GM21526 (cell line): ENCODE results near the gene PRKD2.
A peak's percentile ranks its signal among the peaks of the same experiment; 100 is the strongest.
"Not testable (repeated sequence)": the region's sequence is repeated elsewhere in the genome, so short reads cannot be mapped to it uniquely, and the experiment has no call there.

Experiments
- ATAC-seq: cut with Tn5 transposase; IDR thresholded peaks from one replicate; pipeline ENCODE4 v1.9.1; 2021; ENCODE audit warnings: moderate library complexity; ENCODE audit not compliant: unreplicated experiment, low FRiP score

PRKD2 gene

DNA sequence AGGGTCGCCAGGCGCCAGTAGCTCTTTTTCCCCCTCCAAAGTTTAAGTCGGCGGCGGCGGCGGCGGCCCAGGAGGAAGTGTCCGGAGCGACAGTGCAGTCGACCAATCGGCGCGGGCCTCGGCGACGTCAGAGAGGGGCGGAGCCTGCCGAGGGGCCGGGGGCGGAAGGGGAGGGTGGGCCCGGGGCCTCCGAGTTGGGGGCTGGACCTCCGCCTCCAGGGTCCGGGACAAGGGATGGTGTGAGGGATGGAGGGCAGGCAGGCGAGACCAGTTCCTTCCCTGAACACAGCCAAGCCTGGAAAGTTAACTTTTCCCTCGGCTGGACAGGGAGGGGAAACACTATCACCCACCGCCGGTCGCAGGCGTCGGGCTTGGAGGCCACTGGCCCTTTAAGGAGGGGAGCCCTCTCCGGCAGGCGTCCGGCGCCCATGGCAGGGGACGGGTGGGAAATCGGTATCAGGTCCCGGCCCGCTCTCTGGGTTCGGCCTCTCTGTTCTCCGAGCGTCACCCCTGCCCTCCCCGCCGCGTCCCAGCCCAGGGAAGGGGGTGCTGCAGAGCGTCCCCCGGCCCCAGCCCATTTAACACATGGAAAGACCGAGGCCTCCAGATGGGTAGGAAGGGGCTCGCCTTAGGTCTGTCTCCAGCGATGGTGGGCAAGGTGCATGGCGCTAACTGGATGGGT, at the start of gene PRKD2:
TSS of gene PRKD2 (minus strand) at position 81 of the 682 bp plus-strand sequence. CDS start 744 bp downstream, outside the sequence.
- peak; percentile 39 for ATAC-seq

DNA sequence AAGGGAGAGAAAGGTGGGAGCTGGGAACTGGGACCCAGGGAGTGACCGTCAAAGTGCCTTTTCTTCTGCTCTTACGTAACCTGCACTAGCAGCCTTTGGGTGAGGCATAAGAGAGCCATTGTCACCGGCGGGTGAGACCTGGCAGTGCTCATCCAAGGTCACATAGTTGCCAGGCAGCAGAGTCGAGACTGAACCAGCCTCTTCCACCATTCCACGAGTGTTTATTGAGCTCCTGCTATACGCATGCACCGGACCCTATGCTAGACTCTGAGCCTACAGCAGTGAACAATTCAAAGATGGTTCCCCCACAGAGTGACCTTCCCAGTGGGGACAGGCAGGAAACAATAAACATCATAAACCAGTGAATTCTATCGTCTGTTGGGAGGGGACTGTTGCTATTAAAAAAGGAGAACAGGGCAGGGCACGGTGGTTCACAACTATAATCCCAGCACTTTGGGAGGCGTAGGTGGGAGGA, 47.9 kb upstream of the PRKD2 start:
- ATAC-seq = no peak

DNA sequence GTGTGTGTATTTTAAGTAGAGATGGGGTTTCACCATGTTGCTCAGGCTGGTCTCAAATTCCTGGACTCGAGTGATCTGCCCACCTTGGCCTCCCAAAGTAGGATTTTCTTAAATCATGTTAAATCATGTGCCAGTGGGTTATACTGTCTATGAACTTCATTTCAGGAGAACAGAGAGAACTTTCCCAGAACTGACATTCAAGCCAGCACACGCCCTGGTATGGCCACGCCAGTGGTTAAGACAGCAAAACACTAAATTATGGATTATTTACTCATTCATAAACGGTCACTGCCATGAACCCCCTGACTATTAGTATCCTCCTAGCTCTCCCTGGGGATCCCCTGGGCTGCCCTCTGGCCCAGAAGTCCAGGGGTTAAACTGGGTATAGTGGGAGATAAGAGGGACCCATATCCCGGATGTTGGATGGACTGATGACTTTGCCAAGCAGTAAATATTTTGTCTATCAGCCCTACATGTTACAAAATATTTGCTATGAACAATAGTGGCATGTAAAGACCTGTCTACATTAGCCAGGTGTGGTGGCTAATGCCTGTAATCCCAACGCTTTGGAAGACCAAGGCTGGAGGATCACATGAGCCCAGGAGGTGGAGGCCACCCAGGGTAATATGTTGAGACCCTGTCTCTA, 45.5 kb upstream of the PRKD2 start:
- no peak for ATAC-seq

GRCh38 chr19:46761418-46761831, 44.5 kb upstream of the PRKD2 start:
- ATAC-seq = no peak

- not testable (repeated sequence) for ATAC-seq
These were observed 44.0 kb upstream of the PRKD2 start for GRCh38 chr19:46760897-46761296.

- ATAC-seq = no peak
These were observed 43.4 kb upstream of the PRKD2 start for GRCh38 chr19:46760363-46760762.

DNA sequence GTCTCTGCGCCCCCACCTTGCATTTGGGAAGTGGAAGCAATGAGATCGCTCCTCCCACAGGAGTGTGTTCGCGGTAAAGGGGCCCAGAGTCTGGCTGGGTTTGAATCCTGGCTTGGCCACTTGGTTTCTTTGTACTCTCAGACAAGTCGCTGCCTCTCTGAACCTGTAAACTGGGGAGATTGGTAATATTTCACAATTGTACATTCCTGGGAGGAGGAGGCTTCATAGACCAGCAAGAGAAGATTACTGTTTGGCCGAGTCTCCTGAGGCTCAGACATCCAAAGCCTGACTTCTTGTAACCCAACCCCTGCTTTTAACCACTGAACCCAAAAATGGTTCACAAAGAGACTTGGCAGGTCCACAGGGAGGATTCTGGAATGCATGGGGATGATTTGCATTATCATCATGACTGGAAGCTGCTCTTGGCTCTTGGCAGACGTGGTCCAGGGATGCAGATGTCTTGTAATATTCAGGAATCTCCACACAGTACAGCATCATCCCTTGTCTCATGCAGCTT, 43.0 kb upstream of the PRKD2 start:
- no peak for ATAC-seq

- no peak for ATAC-seq
These were observed 42.3 kb upstream of the PRKD2 start for GRCh38 chr19:46759206-46759605.

DNA sequence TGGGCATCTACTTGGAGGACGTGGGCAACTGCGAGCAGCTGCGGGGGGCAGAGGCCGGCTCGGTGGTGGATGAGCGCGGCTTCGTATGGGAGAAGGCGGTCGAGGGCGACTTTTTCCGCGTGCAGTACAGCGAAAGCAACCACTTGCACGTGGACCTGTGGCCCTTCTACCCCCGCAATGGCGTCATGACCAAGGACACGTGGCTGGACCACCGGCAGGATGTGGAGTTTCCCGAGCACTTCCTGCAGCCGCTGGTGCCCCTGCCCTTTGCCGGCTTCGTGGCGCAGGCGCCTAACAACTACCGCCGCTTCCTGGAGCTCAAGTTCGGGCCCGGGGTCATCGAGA, 39.6 kb upstream of the PRKD2 start:
- ATAC-seq = no peak

- no peak for ATAC-seq
These were observed 39.1 kb upstream of the PRKD2 start for GRCh38 chr19:46755853-46756543.

GRCh38 chr19:46755077-46755852, 38.4 kb upstream of the PRKD2 start:
- ATAC-seq = no peak

DNA sequence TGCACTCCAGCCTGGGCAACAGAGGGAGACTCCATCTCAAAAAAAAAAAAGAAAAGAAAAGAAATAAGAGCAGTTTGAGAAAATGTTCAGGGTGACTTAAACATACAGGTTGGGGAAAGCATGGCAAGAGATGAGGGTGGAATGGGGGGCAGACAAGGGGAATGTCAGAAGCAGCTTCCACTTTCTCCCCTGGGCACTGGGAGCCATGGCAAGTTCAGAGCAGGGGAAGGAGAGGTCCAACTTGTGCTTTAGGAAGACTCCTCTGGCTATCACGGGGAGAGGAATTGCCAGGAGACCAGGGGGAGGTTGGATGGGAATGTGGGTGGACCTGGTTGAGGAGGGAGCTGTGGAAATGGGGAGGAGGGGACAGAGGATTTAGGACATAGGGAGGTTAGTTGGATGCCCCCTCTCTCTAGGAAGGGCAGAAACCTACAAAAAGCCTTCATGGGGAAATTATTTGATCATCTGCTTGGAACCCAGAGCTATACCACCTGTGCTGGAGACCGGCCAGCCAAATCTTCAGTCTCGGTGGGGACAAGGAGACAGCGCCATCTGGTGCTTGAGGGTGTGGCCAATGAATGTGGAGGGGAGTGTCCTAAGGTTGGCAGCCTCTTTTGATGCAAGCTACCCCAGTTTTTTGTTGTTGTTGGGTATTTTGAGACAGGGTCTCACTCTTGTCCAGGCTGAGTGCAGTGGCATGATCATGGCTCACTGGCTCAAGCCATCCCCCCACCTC, 36.7 kb upstream of the PRKD2 start:
- no peak for ATAC-seq

DNA sequence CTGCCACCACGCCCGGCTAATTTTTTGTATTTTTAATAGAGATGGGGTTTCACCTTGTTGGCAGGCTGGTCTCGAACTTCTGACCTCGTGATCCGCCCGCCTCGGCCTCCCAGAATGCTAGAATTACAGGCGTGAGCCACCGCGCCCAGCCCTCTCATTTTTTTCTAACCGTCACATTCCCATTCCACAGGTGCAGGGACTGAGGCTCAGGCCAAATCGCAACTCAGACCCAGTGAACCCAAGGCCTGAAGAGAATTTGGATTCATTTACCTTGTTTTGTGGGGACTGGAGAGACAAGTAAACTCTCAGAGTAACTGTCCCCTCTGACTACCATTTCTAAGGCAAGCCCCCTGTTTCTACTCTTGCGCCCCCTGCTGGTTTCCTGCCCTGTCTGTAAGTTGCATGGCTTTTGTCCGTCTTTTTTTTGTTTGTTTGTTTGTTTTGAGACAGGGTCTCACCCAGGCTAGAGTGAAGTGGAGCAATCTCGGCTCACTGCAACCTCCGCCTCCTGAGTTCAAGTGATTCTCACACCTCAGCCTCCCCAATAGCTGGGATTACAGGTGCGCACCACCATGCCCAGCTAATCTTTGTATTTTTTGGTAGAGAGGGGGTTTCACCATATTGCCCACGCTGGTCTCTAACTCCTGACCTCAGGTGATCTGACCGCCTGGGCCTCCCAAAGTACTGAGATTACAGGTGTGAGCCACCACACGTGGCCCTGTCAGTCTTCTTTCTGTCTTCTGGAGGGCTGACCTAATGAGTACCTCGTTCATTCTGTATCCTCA, 31.6 kb upstream of the PRKD2 start:
- ATAC-seq = no peak

DNA sequence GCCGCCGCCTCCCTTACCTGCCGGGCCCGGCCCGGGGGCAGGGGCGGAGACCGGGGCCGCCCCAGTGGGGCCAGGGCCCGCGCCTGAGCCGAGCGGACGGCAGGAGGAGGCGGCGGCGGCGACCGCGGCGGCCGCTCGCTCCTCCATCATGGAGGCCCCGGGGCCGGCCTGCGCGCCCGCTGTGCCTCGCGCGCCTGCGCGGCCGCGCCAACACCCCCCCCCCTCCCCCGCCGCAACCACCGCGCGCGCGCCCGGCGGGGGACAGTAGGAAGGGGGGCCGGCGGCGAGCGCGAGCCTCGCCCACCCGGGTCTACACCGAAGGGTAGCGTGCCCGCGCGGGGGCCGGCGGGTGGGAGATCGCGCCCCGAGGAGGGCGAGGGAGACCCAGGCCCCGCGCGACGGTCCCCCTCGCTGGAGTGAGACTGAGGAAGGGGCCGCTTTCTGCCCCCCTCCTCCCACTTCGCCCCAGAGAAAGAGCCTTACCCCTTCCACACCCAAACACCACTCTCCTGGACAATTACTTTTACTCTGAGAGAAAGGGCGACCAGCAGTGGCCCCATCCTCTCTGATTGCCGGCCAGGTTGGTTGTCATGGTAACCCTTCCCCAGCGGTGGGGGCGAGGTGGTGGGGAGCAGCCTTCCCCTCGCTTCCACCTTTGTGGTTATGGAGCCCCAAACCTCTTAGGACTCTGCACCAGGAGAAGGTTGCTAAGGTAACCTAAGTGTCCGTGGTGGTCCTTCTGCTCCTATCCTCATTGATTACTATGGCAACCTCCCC, 29.6 kb upstream of the PRKD2 start, which contains the start of gene STRN4:
TSS of gene STRN4 (minus strand) at position 170 of the 777 bp plus-strand sequence. CDS start at position 150, 20 bp downstream.
- ATAC-seq = no peak

DNA sequence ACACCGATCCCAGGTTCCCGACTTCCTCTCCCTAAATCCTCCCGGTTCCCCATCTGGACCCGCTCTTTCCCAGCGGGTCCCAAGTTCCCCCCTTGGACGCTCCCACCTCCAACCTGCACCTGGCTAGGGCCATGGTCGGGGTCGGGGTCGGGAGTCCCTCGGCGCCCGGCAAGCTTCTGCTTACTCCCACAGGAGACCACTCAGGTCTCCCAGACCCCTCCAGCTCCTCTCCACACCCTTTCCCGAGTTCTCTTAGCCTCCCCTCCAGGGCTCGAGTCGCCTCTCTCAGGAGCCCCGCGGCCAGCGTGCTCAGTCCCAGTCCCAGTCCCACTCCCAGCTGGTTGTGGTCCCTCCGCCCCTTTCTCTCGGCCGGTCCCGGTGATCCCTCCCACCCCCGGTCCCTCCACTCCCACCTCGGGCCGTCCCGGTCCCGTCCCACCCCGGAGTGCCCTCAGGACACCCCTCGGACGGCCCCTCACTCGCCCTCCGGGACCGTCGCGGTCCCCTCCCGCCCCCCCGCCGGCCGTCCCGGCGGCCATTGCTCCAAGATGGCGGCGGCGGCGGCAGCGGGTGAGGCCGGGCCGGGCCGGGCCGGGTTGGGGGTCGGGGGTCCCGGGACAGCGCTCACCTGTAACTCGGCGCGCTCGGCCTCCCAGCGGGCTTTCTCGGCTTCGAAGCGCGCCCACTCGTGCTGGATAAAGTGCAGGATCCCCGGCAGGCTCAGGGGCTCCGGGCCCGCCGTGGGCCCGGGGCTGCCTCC, 28.8 kb upstream of the PRKD2 start, which contains the start of gene FKRP:
TSS of gene FKRP (plus strand) at position 537 of the 760 bp plus-strand sequence. CDS start 9,394 bp downstream, outside the sequence.
- ATAC-seq = no peak

DNA sequence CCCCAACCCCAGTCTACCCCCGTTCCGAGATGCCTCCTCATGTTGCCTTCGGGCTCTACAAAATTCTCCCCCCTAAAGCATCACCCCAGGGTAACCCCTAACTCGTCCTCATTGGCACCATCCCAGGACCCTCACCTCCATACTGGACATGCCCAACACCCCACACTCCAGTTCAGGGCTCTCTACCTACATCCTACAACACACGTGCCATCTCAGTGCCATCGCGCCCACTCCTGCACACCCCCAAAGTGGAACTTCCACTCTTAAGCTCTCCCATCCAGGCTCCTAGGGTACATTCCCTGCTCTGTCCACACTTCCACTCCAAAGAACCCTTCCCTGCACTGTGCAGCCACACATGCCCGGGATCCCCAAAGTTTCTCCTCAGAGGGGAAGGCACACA, 28.1 kb upstream of the PRKD2 start:
- no peak for ATAC-seq

GRCh38 chr19:46744005-46744691, 27.2 kb upstream of the PRKD2 start:
- no peak for ATAC-seq
